Breast epithelium (tissue), 4 donors: ENCODE results near the gene STIM2. TPM values are rescaled to one million over a fixed set of nuclear protein-coding genes. Genes with fewer than 3 reads are reported as not detected.

Experiments
- DNase-seq, 2 donors: peaks; one replicate each; pipeline ENCODE4 v3.0.0-alpha.2; 2019; ENCODE audit warnings: low spot score in 2 of 2
- H3K27ac ChIP-seq, 2 donors: fragments of 200-600 bp; sonication (generic) in 1 of 2; one replicate each; pipeline ENCODE4 v1.5.1; 2016 to 2019; ENCODE audit warnings: mild to moderate bottlenecking in 1 of 2
- H3K27me3 ChIP-seq, 2 donors: fragments of 200-600 bp; sonication (generic) in 1 of 2; one replicate each; pipeline versions ENCODE4 v1.5.1 to v1.6.0; 2017 to 2019; ENCODE audit warnings: control low read depth in 1 of 2, mild to moderate bottlenecking in 1 of 2
- H3K36me3 ChIP-seq: fragments of 200-600 bp; one replicate; pipeline ENCODE4 v1.5.1; 2019
- H3K4me1 ChIP-seq, 2 donors: fragments of 200-600 bp; sonication (generic); one replicate each; pipeline ENCODE4 v1.5.1; 2016 to 2019; ENCODE audit warnings: control low read depth in 1 of 2
- H3K4me3 ChIP-seq, 3 donors: fragments of 200-600 bp; sonication (generic); 1 replicate in 2 of 3; 2 replicates in 1 of 3; pipeline ENCODE4 v1.5.1; 2016 to 2019; ENCODE audit warnings: mild to moderate bottlenecking in 3 of 3, moderate library complexity in 2 of 3
- H3K9me3 ChIP-seq, 2 donors: fragments of 200-600 bp; sonication (generic) in 1 of 2; one replicate each; pipeline ENCODE4 v1.5.1; 2016 to 2019; ENCODE audit warnings: control low read depth in 1 of 2
- POLR2A ChIP-seq: fragments of 450-650 bp; IDR thresholded peaks from one replicate; pipeline ENCODE4 v1.6.1; 2016; ENCODE audit warnings: antibody characterized with exemption, mild to moderate bottlenecking, moderate library complexity
- POLR2AphosphoS5 ChIP-seq, 3 donors: sonication (generic); formaldehyde crosslinking; IDR thresholded peaks; one replicate each; pipeline ENCODE4 v1.6.1; 2017; ENCODE audit warnings: antibody characterized with exemption in 3 of 3
- intact Hi-C: fragments of 100-400 bp; cut with DNase I; formaldehyde crosslinking; loops from one replicate; pipeline ENCODE4 v1.15.1; 2023; ENCODE audit warnings: low total_unique reads
- total RNA-seq, 3 donors: library from RNA; depleted of rRNA; stranded (reverse); fragments of >200 nt; gene quantifications; one replicate each; pipeline ENCODE4 v1.1.0, GENCODE V29; 2016
- TF ChIP-seq, protein P1 (sequence below), 3 donors: fragments of 450-650 bp; IDR thresholded peaks; one replicate each; pipeline ENCODE4 v1.5.1; 2016 to 2017; ENCODE audit warnings: antibody characterized with exemption in 3 of 3, mild to moderate bottlenecking in 3 of 3, moderate library complexity in 3 of 3

Gene STIM2
- total RNA-seq, 3 donors from 2014 or later = 12.0 to 24.7 (median 23.3) TPM

- Histone ChIP-seq H3K4me1 (peaks cover 0 to 13% of the 10 kb centered on the region in 2 donors), H3K27me3 (no peaks in the 10 kb centered on the region), H3K36me3 (no peaks in the 10 kb centered on the region), H3K9me3 (no peaks in the 10 kb centered on the region), H3K4me3 (peak overlapping the region; percentile 73 to 96 (median 87)), H3K27ac (peak overlapping the region; percentile 92 to 96)
- intact Hi-C loops = loop anchor here (10.0 kb wide), 1 partner anchor 1767 kb away; no protein-coding TSS in a partner anchor
- peak; percentile 45 to 57 for DNase-seq
- TF ChIP-seq POLR2AphosphoS5 (IDR thresholded peaks at IDR 0.05) (peak in 1 of 3 donors; percentile 14), POLR2A (no peak)
Observed at GRCh38 chr4:26861434-26862186, 969 bp downstream of the STIM2 start.

- no peaks in the 10 kb centered on the region for H3K27me3 ChIP-seq
- H3K4me3 ChIP-seq = peak overlapping the region; percentile 73 to 96 (median 87)
- peaks cover 0 to 13% of the 10 kb centered on the region in 2 donors for H3K4me1 ChIP-seq
- peak overlapping the region; percentile 27 to 43 for H3K27ac ChIP-seq
- no peaks in the 10 kb centered on the region for H3K9me3 ChIP-seq
- intact Hi-C loops = loop anchor here (10.0 kb wide), 1 partner anchor 1768 kb away; no protein-coding TSS in a partner anchor
- TF ChIP-seq POLR2AphosphoS5 (IDR thresholded peaks at IDR 0.05) (no peak), POLR2A (no peak)
- TF ChIP-seq, protein P1, sequence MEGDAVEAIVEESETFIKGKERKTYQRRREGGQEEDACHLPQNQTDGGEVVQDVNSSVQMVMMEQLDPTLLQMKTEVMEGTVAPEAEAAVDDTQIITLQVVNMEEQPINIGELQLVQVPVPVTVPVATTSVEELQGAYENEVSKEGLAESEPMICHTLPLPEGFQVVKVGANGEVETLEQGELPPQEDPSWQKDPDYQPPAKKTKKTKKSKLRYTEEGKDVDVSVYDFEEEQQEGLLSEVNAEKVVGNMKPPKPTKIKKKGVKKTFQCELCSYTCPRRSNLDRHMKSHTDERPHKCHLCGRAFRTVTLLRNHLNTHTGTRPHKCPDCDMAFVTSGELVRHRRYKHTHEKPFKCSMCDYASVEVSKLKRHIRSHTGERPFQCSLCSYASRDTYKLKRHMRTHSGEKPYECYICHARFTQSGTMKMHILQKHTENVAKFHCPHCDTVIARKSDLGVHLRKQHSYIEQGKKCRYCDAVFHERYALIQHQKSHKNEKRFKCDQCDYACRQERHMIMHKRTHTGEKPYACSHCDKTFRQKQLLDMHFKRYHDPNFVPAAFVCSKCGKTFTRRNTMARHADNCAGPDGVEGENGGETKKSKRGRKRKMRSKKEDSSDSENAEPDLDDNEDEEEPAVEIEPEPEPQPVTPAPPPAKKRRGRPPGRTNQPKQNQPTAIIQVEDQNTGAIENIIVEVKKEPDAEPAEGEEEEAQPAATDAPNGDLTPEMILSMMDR (IDR thresholded peaks at IDR 0.05) = no peak
- DNase-seq = no peak
- H3K36me3 ChIP-seq = no peaks in the 10 kb centered on the region
Observed at GRCh38 chr4:26862381-26862915, 1.8 kb downstream of the STIM2 start.

DNA sequence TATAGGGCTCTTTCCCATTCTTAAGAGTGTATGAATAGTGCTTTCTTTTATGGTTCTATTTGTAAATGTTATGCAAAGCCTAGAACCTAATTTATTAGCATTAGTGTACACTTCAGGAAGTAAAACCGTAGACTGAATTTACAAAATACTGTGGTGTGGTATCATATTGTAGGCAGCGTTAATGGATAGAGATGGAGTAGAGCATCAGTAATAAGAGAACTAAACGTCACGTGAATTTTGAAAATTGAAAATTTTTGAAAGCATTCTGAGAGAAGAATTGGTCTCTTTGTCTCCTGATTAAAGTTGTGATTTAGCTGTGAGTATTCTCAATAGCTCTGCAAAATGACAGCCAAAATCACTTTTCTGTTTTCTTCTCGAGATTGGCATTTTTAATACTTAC is 2.9 kb downstream of the STIM2 start:
- no peak for TF ChIP-seq POLR2A
- TF ChIP-seq, protein P1 (IDR thresholded peaks at IDR 0.05) = no peak
- no peak for TF ChIP-seq POLR2AphosphoS5 (IDR thresholded peaks at IDR 0.05)
- no peaks in the 10 kb centered on the region for H3K9me3 ChIP-seq
- no peaks in the 10 kb centered on the region for H3K36me3 ChIP-seq
- intact Hi-C loops = loop anchor here (10.0 kb wide), 1 partner anchor 1769 kb away; no protein-coding TSS in a partner anchor
- H3K27me3 ChIP-seq = no peaks in the 10 kb centered on the region
- peak overlapping the region in 2 of 3 donors; percentile 31 to 87 for H3K4me3 ChIP-seq
- peak overlapping the region in 1 of 2 donors; percentile 1 for H3K27ac ChIP-seq
- DNase-seq = no peak
- H3K4me1 ChIP-seq = peaks cover 0 to 9% of the 10 kb centered on the region in 2 donors

DNA sequence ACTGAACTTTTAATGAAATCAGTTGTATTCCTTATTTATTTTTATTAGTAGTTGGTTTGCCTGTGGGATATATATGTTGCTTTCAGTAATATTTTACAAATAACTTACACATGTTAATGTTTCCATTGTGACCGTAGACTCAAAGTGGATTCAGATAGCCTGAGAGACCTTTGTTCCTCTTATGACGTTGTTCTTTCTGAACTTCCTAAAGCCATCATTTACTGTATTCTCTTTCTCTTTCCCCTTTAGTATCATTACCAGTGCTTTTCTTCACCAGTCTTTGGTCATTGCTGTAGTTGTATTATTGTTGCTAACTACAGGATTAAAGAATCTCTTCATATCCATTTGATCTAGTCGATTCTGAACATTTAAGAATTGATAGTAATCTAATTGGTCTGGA is 4.3 kb downstream of the STIM2 start:
- intact Hi-C loops = loop anchor here (10.0 kb wide), 1 partner anchor 1770 kb away; no protein-coding TSS in a partner anchor

GRCh38 chr4:26866203-26866602 is 5.6 kb downstream of the STIM2 start:
- TF ChIP-seq, protein P1 (IDR thresholded peaks at IDR 0.05) = no peak
- TF ChIP-seq POLR2AphosphoS5 (IDR thresholded peaks at IDR 0.05) (no peak), POLR2A (no peak)
- no peak for DNase-seq
- H3K36me3 ChIP-seq = no peaks in the 10 kb centered on the region
- intact Hi-C loops = loop anchor here (10.0 kb wide), 1 partner anchor 1771 kb away; no protein-coding TSS in a partner anchor
- H3K27ac ChIP-seq = peak overlapping the region in 1 of 2 donors; percentile 1
- H3K4me1 ChIP-seq = no peaks in the 10 kb centered on the region
- no peaks in the 10 kb centered on the region for H3K27me3 ChIP-seq
- no peaks in the 10 kb centered on the region for H3K9me3 ChIP-seq
- H3K4me3 ChIP-seq = no peak overlapping the region

More for the DNA sequence above, 4.3 kb downstream of the STIM2 start:
- no peaks in the 10 kb centered on the region for H3K9me3 ChIP-seq
- TF ChIP-seq POLR2A = no peak
- TF ChIP-seq, protein P1 (IDR thresholded peaks at IDR 0.05) = no peak
- no peak for TF ChIP-seq POLR2AphosphoS5 (IDR thresholded peaks at IDR 0.05)
- no peak for DNase-seq
- H3K27me3 ChIP-seq = no peaks in the 10 kb centered on the region
- H3K4me1 ChIP-seq = no peaks in the 10 kb centered on the region
- no peaks in the 10 kb centered on the region for H3K36me3 ChIP-seq
- H3K27ac ChIP-seq = peak overlapping the region; percentile 5 to 65
- peak overlapping the region in 1 of 3 donors; percentile 29 for H3K4me3 ChIP-seq
